MV-4-11 (cell line): ENCODE measurements around the gene LRBA.

Experiments
- DNase-seq: peaks from one replicate; lab custom pipeline; 2025; lab: John Stamatoyannopoulos, UW

The LRBA gene

GRCh38 chr4:150805183-150806025, 209.7 kb downstream of the LRBA start:
- no peak for DNase-seq

DNA sequence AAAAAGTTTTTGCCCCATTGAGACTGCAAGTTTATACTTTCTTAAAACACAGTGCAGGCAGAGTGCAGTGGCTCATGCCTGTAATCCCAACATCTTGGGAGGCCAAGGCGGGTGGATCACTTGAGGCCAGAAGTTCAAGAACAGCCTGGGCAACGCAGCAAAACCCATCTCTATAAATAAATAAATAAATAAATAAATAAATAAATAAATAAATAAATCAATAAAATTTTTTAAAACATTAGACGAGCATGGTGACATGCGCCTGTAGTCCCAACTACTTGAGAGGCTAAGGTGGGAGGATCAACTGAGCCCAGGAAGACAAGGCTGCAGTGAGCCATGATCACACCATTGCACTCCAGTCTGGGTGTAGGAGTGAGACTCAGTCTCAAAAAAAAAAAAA, 213.3 kb downstream of the LRBA start:
- no peak for DNase-seq

DNA sequence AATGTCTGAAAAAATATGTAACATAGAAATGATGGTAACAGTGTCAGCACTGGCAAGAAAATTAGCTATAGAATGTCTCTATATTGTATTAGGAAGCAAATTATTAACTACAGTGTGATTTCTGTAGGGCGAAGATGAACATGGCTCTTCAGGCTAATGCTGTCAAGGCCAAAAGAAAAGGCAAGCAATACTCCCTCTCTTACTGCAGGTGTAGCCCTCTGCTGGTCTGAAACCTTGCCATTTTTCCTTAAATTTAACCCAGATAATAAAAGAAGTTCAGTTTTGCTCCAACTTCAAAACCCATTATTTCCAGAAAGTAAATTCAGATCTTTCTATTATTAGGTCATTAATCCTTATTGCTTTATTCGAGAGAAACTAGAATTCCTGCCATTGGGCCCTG, 215.9 kb downstream of the LRBA start:
- no peak for DNase-seq

DNA sequence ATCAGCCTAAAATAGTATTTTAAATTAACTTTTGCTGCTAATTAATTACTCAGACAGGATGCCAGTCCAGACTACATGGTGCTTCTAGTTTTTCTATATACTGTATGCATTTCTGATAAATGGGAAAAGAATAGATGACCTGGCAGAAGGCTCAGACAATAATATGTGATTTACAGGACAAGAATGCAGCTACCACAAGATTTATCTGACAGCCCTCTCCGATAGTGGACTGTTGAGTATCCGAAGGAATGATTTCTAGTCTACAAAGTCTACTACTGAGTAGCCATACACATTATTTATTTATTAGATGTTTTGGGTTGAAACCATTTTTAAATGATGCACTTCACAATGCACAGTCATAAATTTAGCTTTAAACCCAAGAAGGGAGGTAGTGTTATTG, 220.4 kb downstream of the LRBA start:
- DNase-seq = no peak

GRCh38 chr4:150789864-150790263, 225.2 kb downstream of the LRBA start:
- no peak for DNase-seq

GRCh38 chr4:150784939-150785338, 230.1 kb downstream of the LRBA start:
- DNase-seq = no peak

GRCh38 chr4:150784305-150784704, 230.8 kb downstream of the LRBA start:
- DNase-seq = no peak

DNA sequence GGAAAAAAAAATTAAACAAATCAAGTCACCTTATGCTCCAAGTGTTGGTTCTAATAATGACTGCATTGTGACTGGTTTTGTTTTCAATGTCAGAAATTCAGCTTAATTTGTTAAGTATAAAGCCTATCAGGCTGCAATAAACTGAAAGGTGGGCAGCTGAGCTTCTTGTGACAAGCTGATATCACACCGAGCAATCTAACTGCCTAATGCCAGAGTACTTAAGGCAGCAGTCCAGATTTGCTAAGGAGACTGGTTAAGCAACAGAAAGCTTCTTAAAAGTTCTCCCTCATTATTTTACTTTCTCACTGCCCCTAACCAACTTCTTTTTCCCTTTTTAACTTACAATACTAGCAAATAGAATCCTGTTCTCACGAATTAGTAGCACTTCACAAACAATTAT, 232.2 kb downstream of the LRBA start:
- DNase-seq = no peak

DNA sequence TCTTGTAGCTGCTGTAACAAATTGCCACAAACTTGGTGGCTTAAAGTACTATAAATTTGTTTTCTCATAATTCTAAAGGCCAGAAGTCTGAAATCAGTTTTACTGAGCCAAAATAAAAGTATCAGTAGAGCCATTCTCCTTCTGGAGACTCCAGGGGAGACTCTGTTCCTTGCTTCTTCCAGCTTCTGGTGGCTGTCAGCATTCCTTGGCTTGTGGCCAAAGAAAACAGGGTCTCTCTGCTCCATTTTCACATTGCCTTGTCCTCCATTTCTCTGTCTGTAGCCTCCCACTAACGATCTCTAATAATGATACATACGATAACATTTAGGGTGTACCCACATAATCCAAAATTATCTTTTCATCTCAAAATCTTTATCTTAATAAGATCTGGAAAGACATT, 232.8 kb downstream of the LRBA start:
- DNase-seq = no peak

DNA sequence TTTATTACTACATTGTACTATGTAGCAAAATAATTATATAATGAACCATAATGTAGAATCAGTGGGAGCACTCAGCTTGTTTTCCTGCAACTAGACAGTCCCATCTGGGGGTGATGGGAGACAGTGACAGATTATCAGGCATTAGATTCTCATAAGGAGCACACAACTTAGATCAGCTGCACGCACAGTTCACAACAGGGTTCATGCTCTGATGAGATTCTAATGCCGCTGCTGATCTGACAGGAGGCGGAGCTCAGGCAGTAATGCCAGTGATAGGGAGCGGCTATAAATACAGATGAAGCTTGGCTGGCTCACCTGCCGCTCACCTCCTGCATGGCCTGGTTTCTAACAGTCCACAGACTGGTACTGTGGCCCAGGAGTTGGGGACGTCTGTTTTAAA, 233.9 kb downstream of the LRBA start:
- DNase-seq = no peak

GRCh38 chr4:150779707-150780106, 235.4 kb downstream of the LRBA start:
- no peak for DNase-seq

- no peak for DNase-seq
Measured at GRCh38 chr4:150773729-150774449, 241.2 kb downstream of the LRBA start.

- no peak for DNase-seq
Measured at GRCh38 chr4:150773032-150773431, 242.1 kb downstream of the LRBA start.

GRCh38 chr4:150771382-150771781, 243.7 kb downstream of the LRBA start:
- no peak for DNase-seq

DNA sequence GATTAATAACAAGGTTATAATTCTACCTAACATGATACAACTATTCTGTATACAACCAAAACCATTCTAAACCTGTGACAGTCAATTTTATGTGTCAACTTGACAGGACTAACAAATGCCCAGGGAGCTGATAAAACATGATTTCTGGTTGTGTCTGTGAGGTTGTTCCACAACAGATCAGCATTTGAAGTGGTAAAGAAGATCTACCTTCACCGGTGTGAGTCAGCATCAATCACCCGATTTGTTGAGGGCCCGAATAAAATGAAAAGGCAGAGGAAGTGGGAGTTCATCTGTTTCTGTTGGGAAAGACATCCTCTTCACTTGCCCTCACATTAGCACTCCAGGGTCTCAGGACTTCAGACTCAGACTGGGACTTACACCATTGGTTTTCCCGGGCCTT, 245.2 kb downstream of the LRBA start:
- no peak for DNase-seq

- peak; percentile 68 for DNase-seq
Measured at GRCh38 chr4:150769248-150769647, 245.8 kb downstream of the LRBA start.

DNA sequence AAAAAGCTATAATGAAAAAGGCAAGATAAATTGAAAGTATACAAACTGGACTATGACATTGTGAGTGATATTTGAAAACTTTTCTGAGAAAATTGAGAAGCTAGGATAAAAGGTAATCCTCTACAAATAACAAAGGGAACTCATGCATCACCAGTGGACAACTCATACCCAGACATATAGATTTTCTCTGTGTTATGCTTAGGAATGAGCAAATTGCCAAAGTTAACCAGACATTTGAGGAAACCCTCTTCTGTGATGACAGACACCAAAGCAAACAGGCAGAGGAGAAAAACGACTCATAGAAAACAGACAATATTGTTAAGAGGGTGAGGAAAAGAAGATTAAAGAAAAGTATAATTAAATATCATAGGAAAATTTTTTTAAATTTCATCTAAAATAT, 246.6 kb downstream of the LRBA start:
- DNase-seq = no peak

DNA sequence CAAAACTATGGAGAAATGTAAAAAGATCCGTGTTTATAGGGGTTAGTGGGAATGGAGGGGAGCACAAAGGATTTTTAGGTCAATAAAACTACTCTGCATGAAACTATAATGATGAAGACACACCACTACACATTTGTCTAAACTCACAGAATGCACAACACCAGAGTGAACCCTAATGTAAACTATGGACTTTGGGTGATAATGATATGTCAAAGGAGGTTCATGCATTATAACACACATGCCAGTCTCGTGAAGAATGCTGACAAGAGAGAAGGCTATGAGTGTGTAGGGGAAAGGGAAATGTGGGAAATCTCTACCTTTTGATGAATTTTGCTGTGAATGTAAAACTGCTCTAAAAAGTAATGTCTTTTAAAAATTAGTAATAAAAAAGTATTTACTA, 249.9 kb downstream of the LRBA start:
- DNase-seq = no peak

DNA sequence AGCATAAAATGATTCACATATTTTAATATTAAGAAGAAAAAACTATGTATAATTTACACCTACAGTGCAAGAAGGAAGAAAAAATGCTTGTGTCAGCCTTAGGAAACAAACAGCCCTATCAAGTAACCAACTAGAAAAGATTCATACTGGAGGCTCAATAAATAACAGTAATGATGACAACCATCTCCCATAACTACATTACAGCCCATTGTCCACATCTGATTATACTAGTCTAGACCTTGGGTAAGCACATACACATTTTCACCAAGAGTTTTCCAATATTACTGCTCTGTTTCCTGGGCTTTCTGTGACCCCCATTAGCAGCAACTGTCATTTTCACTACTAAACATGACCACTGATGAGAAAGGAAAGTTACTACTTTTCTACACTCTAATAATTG, 263.4 kb downstream of the LRBA start:
- no peak for DNase-seq

- DNase-seq = no peak
Measured at GRCh38 chr4:150750824-150751223, 264.3 kb downstream of the LRBA start.

DNA sequence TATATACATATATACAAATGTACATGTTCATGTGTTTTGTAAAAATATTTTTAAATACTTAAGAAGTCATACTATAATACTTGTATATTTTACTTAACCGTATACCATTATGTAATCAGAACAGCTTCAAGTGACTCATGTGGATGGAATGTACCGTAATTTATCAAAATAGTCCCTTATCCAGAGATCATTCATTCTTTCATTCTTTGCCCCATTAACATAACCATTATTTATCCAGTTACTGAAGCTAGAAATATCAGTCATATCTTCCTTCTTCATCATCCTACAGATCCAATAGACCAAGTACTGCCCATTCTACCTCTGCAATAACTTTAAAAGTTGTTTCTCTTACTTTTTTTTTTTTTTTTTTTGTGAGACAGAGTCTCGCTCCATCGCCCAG, 268.9 kb downstream of the LRBA start:
- no peak for DNase-seq

- DNase-seq = no peak
Measured at GRCh38 chr4:150744570-150744969, 270.5 kb downstream of the LRBA start.

GRCh38 chr4:150743564-150744342, 271.3 kb downstream of the LRBA start:
- no peak for DNase-seq
